Astrocyte (in vitro differentiated cells and primary cell): ENCODE measurements around the gene ARFRP1. TPM values are rescaled to one million over a fixed set of nuclear protein-coding genes. Genes with fewer than 3 reads are reported as not detected.

ENCODE experiments used
- DNase-seq: peaks from one replicate; pipeline ENCODE4 v3.0.0-alpha.2; 2010; ENCODE audit warnings: low read depth
- FAIRE-seq: peaks from 2 replicates; lab custom pipeline; 2011; peaks lifted over from hg19 to GRCh38; lab: Jason Lieb, UNC
- H2AFZ ChIP-seq: 2 replicates; pipeline ENCODE4 v1.6.0; 2012; ENCODE audit warnings: low read depth, low read length, inconsistent platforms
- H3K27ac ChIP-seq: 2 replicates; pipeline ENCODE4 v1.5.1; 2011; ENCODE audit warnings: low read depth, low read length, inconsistent platforms
- H3K27me3 ChIP-seq: 2 replicates; pipeline ENCODE4 v1.6.0; 2011; ENCODE audit warnings: low read length, inconsistent platforms; ENCODE audit not compliant: insufficient read depth
- H3K36me3 ChIP-seq: 2 replicates; pipeline ENCODE4 v1.5.1; 2011; ENCODE audit warnings: low read length, inconsistent platforms; ENCODE audit not compliant: insufficient read depth
- H3K4me1 ChIP-seq: 2 replicates; pipeline ENCODE4 v1.5.1; 2011; ENCODE audit warnings: low read length, inconsistent platforms; ENCODE audit not compliant: insufficient read depth
- H3K4me2 ChIP-seq: 2 replicates; pipeline ENCODE4 v1.6.0; 2012; ENCODE audit warnings: low read length, inconsistent platforms
- H3K4me3 ChIP-seq: 2 replicates; pipeline ENCODE4 v1.5.1; 2011; ENCODE audit warnings: low read depth, mild to moderate bottlenecking, low read length, inconsistent platforms; ENCODE audit not compliant: insufficient read depth
- H3K79me2 ChIP-seq: 2 replicates; pipeline ENCODE4 v1.6.0; 2012; ENCODE audit warnings: mild to moderate bottlenecking, low read length, inconsistent platforms; ENCODE audit not compliant: insufficient read depth
- H3K9ac ChIP-seq: 2 replicates; pipeline ENCODE4 v1.6.0; 2012; ENCODE audit warnings: mild to moderate bottlenecking, low read length, inconsistent platforms
- H3K9me3 ChIP-seq: 2 replicates; pipeline ENCODE4 v1.5.1; 2012; ENCODE audit warnings: low read depth, mild to moderate bottlenecking, low read length, inconsistent platforms; ENCODE audit not compliant: insufficient read depth
- H4K20me1 ChIP-seq: 2 replicates; pipeline ENCODE4 v1.6.0; 2012; ENCODE audit warnings: low read length, inconsistent platforms; ENCODE audit not compliant: insufficient read depth
- H3K27ac Mint-ChIP-seq: one replicate; pipeline ENCODE4 v1.8.0; 2021; ENCODE audit warnings: mild to moderate bottlenecking, mixed read lengths; ENCODE audit not compliant: unreplicated experiment
- H3K27me3 Mint-ChIP-seq: one replicate; pipeline ENCODE4 v1.8.0; 2021; ENCODE audit warnings: low read depth, mixed read lengths; ENCODE audit not compliant: unreplicated experiment
- H3K36me3 Mint-ChIP-seq: one replicate; pipeline ENCODE4 v1.8.0; 2021; ENCODE audit warnings: low read depth, mixed read lengths; ENCODE audit not compliant: unreplicated experiment
- H3K4me1 Mint-ChIP-seq: one replicate; pipeline ENCODE4 v1.8.0; 2021; ENCODE audit warnings: low read depth, mixed read lengths; ENCODE audit not compliant: unreplicated experiment
- H3K4me3 Mint-ChIP-seq: one replicate; pipeline ENCODE4 v1.8.0; 2021; ENCODE audit warnings: mild to moderate bottlenecking, moderate library complexity, mixed read lengths; ENCODE audit not compliant: unreplicated experiment
- H3K9me3 Mint-ChIP-seq: one replicate; pipeline ENCODE4 v1.8.0; 2021; ENCODE audit warnings: mild to moderate bottlenecking, mixed read lengths; ENCODE audit not compliant: unreplicated experiment
- CTCF ChIP-seq: IDR thresholded peaks from 2 replicates; pipeline ENCODE4 v1.5.1; 2011; ENCODE audit warnings: low read depth, mild to moderate bottlenecking, inconsistent platforms, low read length, moderate library complexity; ENCODE audit not compliant: insufficient read depth
- EZH2 ChIP-seq: IDR thresholded peaks from 2 replicates; pipeline ENCODE4 v1.6.1; 2012; ENCODE audit warnings: mild to moderate bottlenecking, low read length, inconsistent platforms; ENCODE audit not compliant: insufficient read depth
- total RNA-seq: library from RNA; stranded (reverse); gene quantifications from 2 replicates; pipeline ENCODE4 v1.2.1, GENCODE V29; 2021

The ARFRP1 gene
- total RNA-seq, 1 donor from 2014 or later: 32.5 TPM

- FAIRE-seq (no peak), DNase-seq (no peak)
- Mint-ChIP-seq H3K4me3 (no peak overlapping the region), H3K36me3 (peaks cover 6% of the 10 kb centered on the region), H3K27me3 (no peaks in the 10 kb centered on the region), H3K4me1 (no peaks in the 10 kb centered on the region), H3K27ac (no peak overlapping the region), H3K9me3 (no peaks in the 10 kb centered on the region)
- Histone ChIP-seq H3K4me3 (no peak overlapping the region), H3K4me2 (no peak overlapping the region), H3K27me3 (no peaks in the 10 kb centered on the region), H4K20me1 (peaks cover 4% of the 10 kb centered on the region), H2AFZ (no peak overlapping the region), H3K9me3 (no peaks in the 10 kb centered on the region), H3K9ac (no peak overlapping the region), H3K27ac (no peak overlapping the region), H3K36me3 (no peaks in the 10 kb centered on the region), H3K79me2 (no peaks in the 10 kb centered on the region), H3K4me1 (no peaks in the 10 kb centered on the region)
- TF ChIP-seq CTCF (no peak), EZH2 (no peak)
Observed at GRCh38 chr20:63748070-63748933, 40.5 kb upstream of the ARFRP1 start.

GRCh38 chr20:63747622-63748069, 39.9 kb upstream of the ARFRP1 start:
- Mint-ChIP-seq H3K4me3 (no peak overlapping the region), H3K27ac (no peak overlapping the region), H3K4me1 (no peaks in the 10 kb centered on the region)

More at GRCh38 chr20:63747622-63748069, 39.9 kb upstream of the ARFRP1 start:
- TF ChIP-seq CTCF (no peak), EZH2 (no peak)
- no peak for FAIRE-seq
- no peak overlapping the region for H3K9ac ChIP-seq
- H3K27me3 Mint-ChIP-seq: no peaks in the 10 kb centered on the region
- no peak overlapping the region for H2AFZ ChIP-seq
- no peak for DNase-seq
- peaks cover 7% of the 10 kb centered on the region for H4K20me1 ChIP-seq
- no peaks in the 10 kb centered on the region for H3K79me2 ChIP-seq
- no peaks in the 10 kb centered on the region for H3K9me3 ChIP-seq
- no peaks in the 10 kb centered on the region for H3K9me3 Mint-ChIP-seq
- peaks cover 6% of the 10 kb centered on the region for H3K36me3 Mint-ChIP-seq
- no peak overlapping the region for H3K4me2 ChIP-seq
- H3K27ac ChIP-seq: no peak overlapping the region
- no peaks in the 10 kb centered on the region for H3K4me1 ChIP-seq
- H3K36me3 ChIP-seq: no peaks in the 10 kb centered on the region
- no peaks in the 10 kb centered on the region for H3K27me3 ChIP-seq
- H3K4me3 ChIP-seq: no peak overlapping the region
